Measurements from ENCODE around the gene ARHGEF28. TPM values are rescaled to one million over a fixed set of nuclear protein-coding genes. Genes with fewer than 3 reads are reported as not detected.

Gene ARHGEF28
- total RNA-seq, 2 experiments from 2014 or later, result not detected

DNA sequence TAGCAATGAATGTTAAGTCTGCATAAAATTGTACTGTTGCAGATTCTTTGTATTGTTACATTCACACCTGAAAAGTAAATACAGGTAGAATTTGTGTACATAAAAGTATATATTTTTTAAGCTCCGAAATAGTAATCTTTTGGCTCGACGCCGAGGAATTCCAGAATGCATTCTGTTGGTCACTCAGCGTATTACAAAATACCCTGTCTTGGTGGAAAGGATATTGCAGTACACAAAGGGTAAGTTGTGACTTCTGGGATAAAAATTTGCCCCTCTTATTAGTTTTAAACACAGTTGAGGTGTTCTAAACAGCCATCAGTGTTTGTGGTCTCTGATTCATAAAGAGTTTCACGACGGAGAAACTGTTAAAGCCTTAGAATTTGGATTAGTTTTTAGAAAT is 257.6 kb downstream of the ARHGEF28 start:
- Histone ChIP-seq H3K9me3 (ENCODE audit: low read length) (no peaks in the 10 kb centered on the region), H2AFZ (ENCODE audit: low read length) (no peak overlapping the region), H3K4me3 (ENCODE audit: low read depth, low read length, poor library complexity, severe bottlenecking) (no peak overlapping the region), H4K20me1 (ENCODE audit: insufficient read depth, low read length) (no peaks in the 10 kb centered on the region), H3K79me2 (ENCODE audit: insufficient read depth, low read depth, low read length) (no peaks in the 10 kb centered on the region), H3K27ac (ENCODE audit: low read depth, low read length, poor library complexity, severe bottlenecking) (no peak overlapping the region), H3K4me2 (ENCODE audit: low read length) (no peak overlapping the region), H3K9me2 (ENCODE audit: insufficient read depth, low read length) (no peaks in the 10 kb centered on the region), H3K4me1 (ENCODE audit: insufficient read depth, low read length, poor library complexity, severe bottlenecking) (no peaks in the 10 kb centered on the region), H3K36me3 (ENCODE audit: insufficient read depth, low read length) (no peaks in the 10 kb centered on the region)
- BruUV-seq (replicated peaks), result no TSS peak
- intact Hi-C loops (cut with micrococcal nuclease; ENCODE audit: unreplicated experiment), result no loop called here
- DNase-seq (ENCODE audit: low spot score), result no peak
- CTCF ChIA-PET (ENCODE audit: unreplicated experiment), result no interaction called here
- POLR2A ChIA-PET, result no interaction called here
- no peak for TF ChIP-seq EZH2phosphoT487 (IDR thresholded peaks at IDR 0.05; ENCODE audit: borderline replicate concordance, low read depth, low read length)
- TF ChIP-seq, protein P1, sequence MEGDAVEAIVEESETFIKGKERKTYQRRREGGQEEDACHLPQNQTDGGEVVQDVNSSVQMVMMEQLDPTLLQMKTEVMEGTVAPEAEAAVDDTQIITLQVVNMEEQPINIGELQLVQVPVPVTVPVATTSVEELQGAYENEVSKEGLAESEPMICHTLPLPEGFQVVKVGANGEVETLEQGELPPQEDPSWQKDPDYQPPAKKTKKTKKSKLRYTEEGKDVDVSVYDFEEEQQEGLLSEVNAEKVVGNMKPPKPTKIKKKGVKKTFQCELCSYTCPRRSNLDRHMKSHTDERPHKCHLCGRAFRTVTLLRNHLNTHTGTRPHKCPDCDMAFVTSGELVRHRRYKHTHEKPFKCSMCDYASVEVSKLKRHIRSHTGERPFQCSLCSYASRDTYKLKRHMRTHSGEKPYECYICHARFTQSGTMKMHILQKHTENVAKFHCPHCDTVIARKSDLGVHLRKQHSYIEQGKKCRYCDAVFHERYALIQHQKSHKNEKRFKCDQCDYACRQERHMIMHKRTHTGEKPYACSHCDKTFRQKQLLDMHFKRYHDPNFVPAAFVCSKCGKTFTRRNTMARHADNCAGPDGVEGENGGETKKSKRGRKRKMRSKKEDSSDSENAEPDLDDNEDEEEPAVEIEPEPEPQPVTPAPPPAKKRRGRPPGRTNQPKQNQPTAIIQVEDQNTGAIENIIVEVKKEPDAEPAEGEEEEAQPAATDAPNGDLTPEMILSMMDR (conservative IDR thresholded peaks at IDR 0.05; ENCODE audit: low read length), result no peak

DNA sequence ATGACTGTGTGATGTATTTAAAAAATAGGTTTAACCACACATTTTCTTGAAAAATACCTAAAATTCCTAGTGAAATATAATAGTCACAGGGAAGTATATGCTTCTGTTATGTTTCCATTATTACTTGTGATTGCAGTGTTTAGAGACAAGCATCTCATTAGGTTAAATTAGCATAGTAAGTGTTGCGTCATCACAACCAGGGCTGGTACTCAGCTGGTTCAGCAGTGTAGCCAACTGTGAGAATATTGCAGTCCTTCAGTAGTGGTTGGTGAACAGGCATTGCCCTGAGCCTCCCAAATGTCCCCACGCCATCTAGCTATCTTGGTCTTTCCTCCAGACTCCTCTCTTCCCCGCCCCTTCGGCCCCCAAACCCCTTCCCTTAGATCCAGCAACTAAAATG is 261.7 kb downstream of the ARHGEF28 start:
- intact Hi-C loops (cut with micrococcal nuclease; ENCODE audit: unreplicated experiment), result no loop called here
- ChIA-PET POLR2A (interaction anchor here (0.8 to 1.2 kb wide), 2 partner anchors 26 to 564 kb away, joined by 3 read pairs; no protein-coding TSS in a partner anchor), CTCF (ENCODE audit: unreplicated experiment) (no interaction called here)
- TF ChIP-seq EZH2phosphoT487 (IDR thresholded peaks at IDR 0.05; ENCODE audit: borderline replicate concordance, low read depth, low read length), result no peak
- TF ChIP-seq, protein P1 (conservative IDR thresholded peaks at IDR 0.05; ENCODE audit: low read length), result no peak
- Histone ChIP-seq H3K79me2 (ENCODE audit: insufficient read depth, low read depth, low read length) (no peaks in the 10 kb centered on the region), H4K20me1 (ENCODE audit: insufficient read depth, low read length) (no peaks in the 10 kb centered on the region), H3K9me2 (ENCODE audit: insufficient read depth, low read length) (no peaks in the 10 kb centered on the region), H2AFZ (ENCODE audit: low read length) (no peak overlapping the region), H3K4me3 (ENCODE audit: low read depth, low read length, poor library complexity, severe bottlenecking) (no peak overlapping the region), H3K4me2 (ENCODE audit: low read length) (no peak overlapping the region), H3K36me3 (ENCODE audit: insufficient read depth, low read length) (no peaks in the 10 kb centered on the region), H3K4me1 (ENCODE audit: insufficient read depth, low read length, poor library complexity, severe bottlenecking) (no peaks in the 10 kb centered on the region), H3K9me3 (ENCODE audit: low read length) (no peaks in the 10 kb centered on the region), H3K27ac (ENCODE audit: low read depth, low read length, poor library complexity, severe bottlenecking) (no peak overlapping the region)
- no peak for DNase-seq (ENCODE audit: low spot score)
- no TSS peak for BruUV-seq (replicated peaks)

DNA sequence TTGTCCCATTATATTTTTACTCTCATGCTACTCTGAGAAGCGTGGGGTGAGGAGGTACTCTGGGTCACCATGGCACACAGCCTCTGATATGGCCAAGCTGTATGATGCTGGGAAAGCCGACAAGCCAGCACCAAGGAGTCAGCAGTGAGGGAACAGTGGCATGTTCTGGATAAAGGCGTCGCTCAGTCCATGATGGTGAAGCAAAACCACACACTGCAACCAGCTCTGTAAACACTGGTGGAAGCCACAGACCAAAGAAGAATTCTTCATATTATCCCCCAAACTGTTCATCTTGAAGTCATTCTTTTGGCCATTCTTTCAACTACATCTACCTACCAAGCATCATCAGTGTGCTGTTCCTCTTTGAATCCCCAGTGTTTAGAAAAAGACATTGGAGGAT is 264.6 kb downstream of the ARHGEF28 start:
- no peaks in the 10 kb centered on the region for H3K9me2 ChIP-seq (ENCODE audit: insufficient read depth, low read length)
- no peak overlapping the region for H3K4me3 ChIP-seq (ENCODE audit: low read depth, low read length, poor library complexity, severe bottlenecking)
- H3K4me1 ChIP-seq (ENCODE audit: insufficient read depth, low read length, poor library complexity, severe bottlenecking), result no peaks in the 10 kb centered on the region
- TF ChIP-seq EZH2phosphoT487 (IDR thresholded peaks at IDR 0.05; ENCODE audit: borderline replicate concordance, low read depth, low read length), result no peak
- TF ChIP-seq, protein P1 (conservative IDR thresholded peaks at IDR 0.05; ENCODE audit: low read length), result no peak
- CTCF ChIA-PET (ENCODE audit: unreplicated experiment), result no interaction called here
- H3K4me2 ChIP-seq (ENCODE audit: low read length), result no peak overlapping the region
- H2AFZ ChIP-seq (ENCODE audit: low read length), result no peak overlapping the region
- no peaks in the 10 kb centered on the region for H4K20me1 ChIP-seq (ENCODE audit: insufficient read depth, low read length)
- BruUV-seq (replicated peaks), result no TSS peak
- POLR2A ChIA-PET, result no interaction called here
- H3K79me2 ChIP-seq (ENCODE audit: insufficient read depth, low read depth, low read length), result no peaks in the 10 kb centered on the region
- H3K9me3 ChIP-seq (ENCODE audit: low read length), result no peaks in the 10 kb centered on the region
- H3K36me3 ChIP-seq (ENCODE audit: insufficient read depth, low read length), result no peaks in the 10 kb centered on the region
- H3K27ac ChIP-seq (ENCODE audit: low read depth, low read length, poor library complexity, severe bottlenecking), result no peak overlapping the region
- no peak for DNase-seq (ENCODE audit: low spot score)
- intact Hi-C loops (cut with micrococcal nuclease; ENCODE audit: unreplicated experiment), result no loop called here

Measured in OCI-LY7 (cell line).